ENCODE data around the gene CSNK2A1.

CSNK2A1 gene

DNA sequence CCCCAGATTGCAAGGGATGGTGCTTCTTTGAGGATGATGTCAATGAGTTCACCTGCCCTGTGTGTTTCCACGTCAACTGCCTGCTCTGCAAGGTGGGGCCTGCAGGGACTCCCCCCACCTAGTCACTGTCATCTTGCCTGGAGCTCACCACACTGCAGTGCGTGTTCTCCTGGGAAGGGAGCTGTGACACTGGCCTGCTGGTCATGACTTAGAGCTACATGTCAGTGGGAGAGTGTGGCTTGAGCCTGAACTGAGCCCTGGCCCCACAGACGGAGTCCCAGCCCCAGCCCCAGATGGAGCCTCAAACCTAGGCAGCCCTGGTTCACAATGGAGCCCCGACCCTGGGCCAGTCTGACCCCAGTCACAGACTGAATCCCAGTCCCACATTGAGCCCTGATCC is 116.2 kb downstream of the CSNK2A1 start:
- no peak for DNase-seq (ENCODE audit: low read depth)
- no peak overlapping the region for H3K4me3 ChIP-seq (ENCODE audit: low read depth, low read length)
- TF ChIP-seq, protein P1, sequence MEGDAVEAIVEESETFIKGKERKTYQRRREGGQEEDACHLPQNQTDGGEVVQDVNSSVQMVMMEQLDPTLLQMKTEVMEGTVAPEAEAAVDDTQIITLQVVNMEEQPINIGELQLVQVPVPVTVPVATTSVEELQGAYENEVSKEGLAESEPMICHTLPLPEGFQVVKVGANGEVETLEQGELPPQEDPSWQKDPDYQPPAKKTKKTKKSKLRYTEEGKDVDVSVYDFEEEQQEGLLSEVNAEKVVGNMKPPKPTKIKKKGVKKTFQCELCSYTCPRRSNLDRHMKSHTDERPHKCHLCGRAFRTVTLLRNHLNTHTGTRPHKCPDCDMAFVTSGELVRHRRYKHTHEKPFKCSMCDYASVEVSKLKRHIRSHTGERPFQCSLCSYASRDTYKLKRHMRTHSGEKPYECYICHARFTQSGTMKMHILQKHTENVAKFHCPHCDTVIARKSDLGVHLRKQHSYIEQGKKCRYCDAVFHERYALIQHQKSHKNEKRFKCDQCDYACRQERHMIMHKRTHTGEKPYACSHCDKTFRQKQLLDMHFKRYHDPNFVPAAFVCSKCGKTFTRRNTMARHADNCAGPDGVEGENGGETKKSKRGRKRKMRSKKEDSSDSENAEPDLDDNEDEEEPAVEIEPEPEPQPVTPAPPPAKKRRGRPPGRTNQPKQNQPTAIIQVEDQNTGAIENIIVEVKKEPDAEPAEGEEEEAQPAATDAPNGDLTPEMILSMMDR (IDR thresholded peaks at IDR 0.05; ENCODE audit: control insufficient read depth, extremely low read depth, insufficient read depth): no peak

DNA sequence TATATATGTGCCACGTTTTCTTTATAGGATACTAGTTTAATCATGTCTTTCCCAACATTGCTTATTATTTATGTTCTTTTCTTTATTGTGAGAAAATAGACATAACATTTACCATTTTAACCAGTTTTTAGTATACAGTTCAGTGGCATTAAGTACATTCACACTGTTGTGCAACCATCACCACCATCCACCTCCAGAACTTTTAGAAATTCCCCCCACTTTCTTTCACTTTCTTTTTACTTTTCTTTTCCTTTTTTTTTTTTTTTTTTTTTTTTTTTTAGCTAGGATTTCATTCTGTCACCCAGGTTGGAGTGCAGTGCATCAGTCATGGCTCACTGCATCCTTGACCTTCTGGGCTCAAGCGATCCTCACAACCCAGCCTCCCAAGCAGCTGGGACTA is 117.0 kb downstream of the CSNK2A1 start:
- H3K4me3 ChIP-seq (ENCODE audit: low read depth, low read length): no peak overlapping the region
- TF ChIP-seq, protein P1 (IDR thresholded peaks at IDR 0.05; ENCODE audit: control insufficient read depth, extremely low read depth, insufficient read depth): no peak
- no peak for DNase-seq (ENCODE audit: low read depth)

Measured in LNCaP clone FGC (cell line).